Activated naive CD8-positive, alpha-beta T cell treated with anti-CD3 and anti-CD28 coated beads, Interleukin-2, amount 10 ng/mL, durations not matched to agents 7 days and 5 days (primary cell): Measurements from ENCODE around the gene ZNF141. TPM values are rescaled to one million over a fixed set of nuclear protein-coding genes. Genes with fewer than 3 reads are reported as not detected.

Experiments
- microRNA-seq: library from miRNA; unstranded; fragments of <30 nt; microRNA quantifications from one replicate; pipeline ENCODE4 v1.2.0, GENCODE V29; 2022
- total RNA-seq, 2 experiments: library from RNA; stranded (reverse); gene quantifications; one replicate each; pipeline ENCODE4 v1.2.3, GENCODE V29; 2021

The ZNF141 gene
- total RNA-seq, 2 experiments from 2014 or later = 42.1 to 43.4 TPM

Small RNA genes lying within 50 kb of the gene (microRNA-seq; reads per million reads assigned to microRNA genes)
- gene MIR571 = not detected

Other genes starting within 250 kb of the ZNF141 start
- 10 to 100 TPM; 20.8 to 21.6 TPM for gene ZNF718, start 213.3 kb upstream of the ZNF141 start, total RNA-seq
- gene ZNF732, start 32.3 kb upstream of the ZNF141 start, total RNA-seq = not detected
- gene ZNF721, start 161.3 kb downstream of the ZNF141 start, total RNA-seq = 10 to 100 TPM; 46.4 to 49.7 TPM
- 10 to 100 TPM; 71.6 to 80.4 TPM for gene PIGG, start 161.4 kb downstream of the ZNF141 start, total RNA-seq
- gene TMEM271, start 238.5 kb downstream of the ZNF141 start, total RNA-seq = not detected